Right kidney (tissue), 1 donor: ENCODE data around the gene COMTD1.
"Not testable (repeated sequence)": the region's sequence is repeated elsewhere in the genome, so short reads cannot be mapped to it uniquely, and the experiment has no call there.

Experiments used
- DNase-seq: peaks from one replicate; pipeline ENCODE4 v3.0.0-alpha.2; 2016

The COMTD1 gene

DNA sequence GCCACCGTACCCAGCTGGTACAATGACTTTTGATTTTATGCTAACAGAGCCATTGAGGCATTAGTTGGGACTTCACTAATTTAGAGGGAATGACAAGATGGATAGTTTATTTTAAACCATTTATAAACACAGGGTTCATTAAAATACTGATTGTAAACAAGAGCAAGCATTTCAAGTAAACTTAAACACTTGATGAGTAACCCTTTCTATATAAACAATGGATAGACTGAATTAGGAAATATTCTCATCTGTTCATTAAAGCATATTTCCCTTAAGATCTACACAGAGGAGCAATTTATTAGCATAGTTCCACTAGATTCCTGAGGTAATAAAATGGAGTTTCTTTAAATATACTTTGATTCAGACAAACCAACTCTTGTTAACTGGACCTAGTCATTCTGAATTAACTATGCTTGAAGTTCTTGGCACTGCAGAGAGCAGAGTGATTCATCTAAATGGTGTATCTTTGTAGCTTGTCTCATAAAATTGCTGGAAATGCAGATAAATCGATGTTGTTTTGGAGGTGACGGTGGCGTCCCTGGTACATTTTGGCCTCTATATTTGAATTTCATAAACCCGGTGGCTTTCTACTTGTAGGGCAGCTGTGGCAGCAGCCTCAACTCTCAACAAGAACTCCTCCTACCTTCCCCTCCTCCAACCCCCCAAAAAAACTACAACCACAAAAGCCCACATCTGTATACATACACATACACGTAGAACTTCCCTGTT is 40.6 kb downstream of the COMTD1 start:
- DNase-seq = no peak

DNA sequence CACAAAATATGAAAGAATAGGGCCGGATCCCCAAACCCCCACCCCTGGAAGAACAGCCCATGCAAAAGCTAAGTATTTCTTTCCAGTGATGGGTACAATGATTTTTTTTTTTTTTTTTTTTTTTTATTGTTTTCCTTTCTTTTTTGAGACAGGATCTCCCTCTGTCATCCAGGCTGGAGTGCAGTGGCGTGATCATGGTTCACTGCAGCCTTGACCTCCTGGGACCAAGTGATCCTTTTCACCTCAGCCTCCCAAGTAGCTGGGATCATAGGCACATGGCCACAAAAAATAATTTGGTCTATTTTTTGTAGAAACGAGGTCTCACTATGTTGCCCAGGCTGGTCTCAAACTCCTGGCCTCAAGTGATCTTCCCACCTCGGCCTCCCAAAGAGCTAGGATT is 41.1 kb downstream of the COMTD1 start:
- DNase-seq = not testable (repeated sequence)

DNA sequence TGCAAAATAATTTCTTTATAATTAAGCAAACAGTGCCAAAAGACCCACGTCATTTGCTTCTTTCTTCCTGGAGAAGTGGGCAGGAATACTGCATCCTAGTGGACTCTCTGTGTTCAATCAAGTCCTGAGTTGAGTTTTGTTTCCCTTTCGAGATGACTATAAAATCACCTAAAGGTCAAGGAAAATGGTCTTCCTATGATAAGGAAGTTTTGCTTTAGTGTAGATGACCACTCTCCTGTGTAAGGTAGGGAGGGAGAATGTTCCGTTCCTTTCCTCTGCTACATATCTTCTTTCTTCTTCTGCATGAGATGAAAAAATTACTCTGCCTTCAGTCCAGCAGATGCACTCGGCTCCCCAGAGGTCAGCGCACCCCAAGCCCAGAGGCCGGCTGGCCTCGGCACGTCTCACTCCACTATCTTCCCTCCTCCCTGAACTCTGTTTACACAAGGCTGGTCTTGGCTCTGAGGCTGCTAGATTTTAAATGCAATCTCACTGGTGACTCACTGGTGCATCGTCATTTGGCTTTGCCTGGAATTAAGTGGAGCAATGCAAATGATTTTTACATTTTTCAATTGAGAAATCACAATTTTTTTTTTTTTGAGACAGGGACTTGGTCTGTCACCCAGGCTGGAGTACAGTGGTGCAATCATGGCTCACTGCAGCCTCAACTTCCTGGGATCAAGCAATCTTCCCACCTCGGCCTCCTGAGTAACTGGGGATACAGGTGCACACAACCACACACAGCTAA is 43.8 kb downstream of the COMTD1 start:
- no peak for DNase-seq

DNA sequence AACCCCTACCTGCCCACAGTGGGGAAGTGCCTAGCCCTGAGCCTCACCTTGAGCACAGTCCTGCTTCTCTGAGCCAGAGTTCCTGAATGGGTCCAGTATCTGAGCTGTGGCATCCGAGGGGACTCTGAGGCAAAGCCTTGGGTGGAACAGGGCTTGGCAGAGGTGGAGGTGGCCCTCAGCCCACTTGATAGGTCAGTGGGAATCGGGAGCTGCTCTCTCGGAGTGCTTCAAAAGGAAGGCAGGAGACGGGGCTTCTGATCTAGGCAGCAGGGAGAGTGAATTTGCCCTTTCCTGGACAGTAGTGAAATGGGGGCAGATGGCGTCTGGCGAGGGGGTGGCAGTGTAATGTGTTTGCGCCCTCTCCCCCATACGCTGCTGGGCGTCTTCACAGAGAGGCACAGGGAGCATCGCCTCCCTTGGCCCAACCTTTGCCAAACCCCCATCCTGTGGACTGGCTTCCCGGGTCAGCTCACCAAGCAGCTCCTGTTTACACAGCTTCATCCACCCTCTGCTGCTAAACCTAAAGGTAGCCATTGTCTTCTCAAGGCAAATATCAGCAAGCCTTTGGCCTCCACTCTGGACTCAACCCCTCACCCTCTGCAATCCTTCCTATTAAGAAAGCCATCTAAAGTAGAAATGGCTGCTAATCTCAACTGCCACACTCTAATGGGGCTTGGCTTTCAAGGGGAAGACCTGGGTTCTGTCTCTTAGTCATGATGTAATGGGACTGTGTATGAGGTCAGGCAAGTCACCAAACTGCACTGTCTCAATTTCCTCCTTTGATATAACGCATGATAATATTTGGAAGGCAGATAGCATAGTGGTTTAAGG is 46.3 kb downstream of the COMTD1 start:
- no peak for DNase-seq

DNA sequence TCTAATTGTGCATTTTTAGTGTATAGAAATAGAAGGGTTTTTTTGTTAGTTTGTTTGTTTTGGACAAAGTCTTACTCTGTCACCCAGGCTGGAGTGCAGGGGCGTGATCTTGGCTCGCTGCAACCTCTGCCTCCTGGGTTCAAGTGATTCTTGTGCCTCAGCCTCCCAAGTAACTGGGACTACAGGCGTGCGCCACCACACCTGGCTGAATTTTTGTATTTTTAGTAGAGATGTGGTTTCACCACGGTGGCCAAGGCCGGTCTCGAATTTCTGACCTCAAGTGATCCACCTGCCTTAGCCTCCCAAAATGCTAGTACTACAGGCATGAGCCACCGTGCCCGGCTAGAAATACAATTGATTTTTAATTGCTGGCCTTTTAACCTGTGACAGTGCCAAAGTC is 47.2 kb downstream of the COMTD1 start:
- DNase-seq = not testable (repeated sequence)

DNA sequence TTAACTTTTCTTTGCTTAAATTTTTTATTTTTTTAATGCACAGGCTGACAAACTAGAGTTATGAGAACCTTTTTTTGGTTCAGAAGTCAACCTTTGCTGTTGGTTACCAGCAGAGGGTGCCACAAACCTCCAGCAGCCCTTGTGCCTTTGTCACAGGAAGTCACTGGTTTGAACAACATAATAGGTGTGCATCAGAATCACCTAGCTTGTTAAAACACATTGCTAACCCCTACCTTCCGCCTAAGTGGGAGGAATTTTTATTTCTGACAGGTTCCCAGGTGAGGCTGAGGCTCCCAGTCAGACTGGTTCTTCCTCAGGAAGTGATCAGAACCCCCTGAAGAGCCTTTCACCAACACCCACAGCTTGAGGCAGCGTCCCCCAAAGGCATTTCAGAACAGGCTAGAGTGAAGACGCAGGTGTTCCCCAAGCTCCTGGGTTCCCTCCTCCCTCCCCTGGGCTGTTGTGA is 47.8 kb downstream of the COMTD1 start:
- DNase-seq = no peak

DNA sequence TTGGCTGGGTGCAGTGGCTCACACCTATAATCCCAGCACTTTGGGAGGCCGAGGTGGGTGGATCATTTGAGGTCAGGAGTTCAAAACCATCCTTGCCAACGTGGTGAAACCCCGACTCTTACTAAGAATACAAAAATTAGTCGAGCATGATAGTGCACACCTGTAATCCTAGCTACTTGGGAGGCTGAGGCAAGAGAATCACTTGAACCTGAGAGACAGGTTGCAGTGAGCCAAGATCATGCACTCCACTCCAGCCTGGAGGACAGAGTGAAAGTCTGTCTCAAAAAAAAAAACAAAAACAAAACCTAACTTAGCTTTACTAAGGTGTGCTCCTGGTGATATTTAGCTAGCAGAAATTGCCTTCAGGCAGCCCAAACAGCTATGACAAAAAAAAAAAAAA is 49.4 kb downstream of the COMTD1 start:
- no peak for DNase-seq
